ENCODE data around the gene CRYBG2. TPM values are rescaled to one million over a fixed set of nuclear protein-coding genes. Genes with fewer than 3 reads are reported as not detected.

CRYBG2 gene
- total and polyA plus RNA-seq, 10 of the 15 experiments (the other 5 are each of a cell fraction or from before 2014, with no cell fraction given), result 0.03 to 1.2 (median 0.11) TPM; not detected in 4

- ChIA-PET SMC1A (ENCODE audit: uncharacterized antibody, unreplicated experiment) (no interaction called here), RAD21 (ENCODE audit: unreplicated experiment) (no interaction called here), CTCF (interaction anchor here (0.7 kb wide), 1 partner anchor 94 kb away, joined by 3 read pairs; no protein-coding TSS in a partner anchor), POLR2A (no interaction called here)
- no peaks in the 10 kb centered on the region for H3K79me2 ChIP-seq (ENCODE audit: control insufficient read depth, insufficient read depth, low read length)
- H3K36me3 ChIP-seq (ENCODE audit: control insufficient read depth in 2 of 2, insufficient read depth in 2 of 2, low read length in 1 of 2), result no peaks in the 10 kb centered on the region
- no peaks in the 10 kb centered on the region for H4K20me1 ChIP-seq (ENCODE audit: control insufficient read depth, insufficient read depth)
- 76% methylated on average over 3 of the region's 3 CpGs for WGBS (ENCODE audit: insufficient coverage, insufficient replicate concordance, low lambda C conversion rate, missing lambda C conversion rate)
- intact Hi-C loops (cut with micrococcal nuclease; ENCODE audit: unreplicated experiment), result loop anchor here (10.0 kb wide), 1 partner anchor 46 kb away; the partner anchor contains the start of gene LIN28A
- H3K4me1 ChIP-seq (ENCODE audit: control insufficient read depth, insufficient read depth, low read length), result no peaks in the 10 kb centered on the region; the same call in 1 of the 2 replicates
- no peak overlapping the region for H3K4me2 ChIP-seq (ENCODE audit: control insufficient read depth, insufficient read depth)
- no peak overlapping the region for H3K27ac ChIP-seq (ENCODE audit: control insufficient read depth, insufficient read depth)
- DNase-seq (ENCODE audit: low read depth, low spot score) (no peak), ATAC-seq (no peak), FAIRE-seq (no peak)
- H3K9me3 ChIP-seq (replicated peaks; ENCODE audit: control insufficient read depth, insufficient read depth, low read length), result no peaks in the 10 kb centered on the region; the same call in 2 of the 3 replicates
- in situ Hi-C loops (cut with MboI), result no loop called here
- no TSS peak for BruUV-seq (replicated peaks)
- H3K9ac ChIP-seq (ENCODE audit: control insufficient read depth, insufficient read depth, low read length), result no peak overlapping the region
- H2AFZ ChIP-seq (ENCODE audit: control insufficient read depth, low read depth, low read length), result no peak overlapping the region
- no peak for TF ChIP-seq CTCF (IDR thresholded peaks at IDR 0.05 in 2 of 3, conservative IDR thresholded peaks at IDR 0.05 in 1 of 3; ENCODE audit: control insufficient read depth in 2 of 3, extremely low read depth in 1 of 3, insufficient read depth in 1 of 3, low read depth in 3 of 3, low read length in 3 of 3)
- no peaks in the 10 kb centered on the region; a peak in 1 of 4 replicates for H3K27me3 ChIP-seq (replicated peaks in 1 of 2; ENCODE audit: control insufficient read depth in 2 of 2, insufficient read depth in 2 of 2, low read length in 1 of 2)
- no peak overlapping the region for H3K4me3 ChIP-seq
Measured at GRCh38 chr1:26368486-26368885, 14.6 kb upstream of the CRYBG2 start.

GRCh38 chr1:26368006-26368405 lies 14.1 kb upstream of the CRYBG2 start:
- Histone ChIP-seq H2AFZ (ENCODE audit: control insufficient read depth, low read depth, low read length) (no peak overlapping the region), H3K4me3 (no peak overlapping the region), H3K27me3 (replicated peaks in 1 of 2; ENCODE audit: control insufficient read depth in 2 of 2, insufficient read depth in 2 of 2, low read length in 1 of 2) (peaks cover 0 to 1% of the 10 kb centered on the region in 2 experiments; a peak in 1 of 4 replicates), H3K4me2 (ENCODE audit: control insufficient read depth, insufficient read depth) (no peak overlapping the region), H4K20me1 (ENCODE audit: control insufficient read depth, insufficient read depth) (no peaks in the 10 kb centered on the region), H3K4me1 (ENCODE audit: control insufficient read depth, insufficient read depth, low read length) (no peaks in the 10 kb centered on the region; the same call in 1 of the 2 replicates), H3K9ac (ENCODE audit: control insufficient read depth, insufficient read depth, low read length) (no peak overlapping the region), H3K27ac (ENCODE audit: control insufficient read depth, insufficient read depth) (no peak overlapping the region), H3K36me3 (ENCODE audit: control insufficient read depth in 2 of 2, insufficient read depth in 2 of 2, low read length in 1 of 2) (no peaks in the 10 kb centered on the region), H3K79me2 (ENCODE audit: control insufficient read depth, insufficient read depth, low read length) (no peaks in the 10 kb centered on the region), H3K9me3 (replicated peaks; ENCODE audit: control insufficient read depth, insufficient read depth, low read length) (no peaks in the 10 kb centered on the region; the same call in 2 of the 3 replicates)
- ChIA-PET CTCF (interaction anchor here (0.6 kb wide), 1 partner anchor 199 kb away, joined by 3 read pairs; no protein-coding TSS in a partner anchor), POLR2A (interaction anchor here (0.6 kb wide), 1 partner anchor 28 kb away, joined by 3 read pairs; no protein-coding TSS in a partner anchor), RAD21 (ENCODE audit: unreplicated experiment) (no interaction called here), SMC1A (ENCODE audit: uncharacterized antibody, unreplicated experiment) (interaction anchor here (1.5 kb wide), 1 partner anchor 49 kb away, joined by 3 read pairs; no protein-coding TSS in a partner anchor)
- TF ChIP-seq BACH1 (IDR thresholded peaks at IDR 0.05; ENCODE audit: borderline replicate concordance), result no peak
- 13% methylated on average over 4 of the region's 4 CpGs for WGBS (ENCODE audit: insufficient coverage, insufficient replicate concordance, low lambda C conversion rate, missing lambda C conversion rate)
- BruUV-seq (replicated peaks), result no TSS peak
- ATAC-seq (no peak), FAIRE-seq (no peak), DNase-seq (ENCODE audit: low read depth, low spot score) (no peak)
- intact Hi-C loops (cut with micrococcal nuclease; ENCODE audit: unreplicated experiment) (loop anchor here (10.0 kb wide), 1 partner anchor 47 kb away; the partner anchor contains the start of gene LIN28A), in situ Hi-C loops (cut with MboI) (no loop called here)

Measured in GM12878 (cell line).